ENCODE measurements around the gene RAET1E.
"Not testable (repeated sequence)": the region's sequence is repeated elsewhere in the genome, so short reads cannot be mapped to it uniquely, and the experiment has no call there.

RAET1E gene

DNA sequence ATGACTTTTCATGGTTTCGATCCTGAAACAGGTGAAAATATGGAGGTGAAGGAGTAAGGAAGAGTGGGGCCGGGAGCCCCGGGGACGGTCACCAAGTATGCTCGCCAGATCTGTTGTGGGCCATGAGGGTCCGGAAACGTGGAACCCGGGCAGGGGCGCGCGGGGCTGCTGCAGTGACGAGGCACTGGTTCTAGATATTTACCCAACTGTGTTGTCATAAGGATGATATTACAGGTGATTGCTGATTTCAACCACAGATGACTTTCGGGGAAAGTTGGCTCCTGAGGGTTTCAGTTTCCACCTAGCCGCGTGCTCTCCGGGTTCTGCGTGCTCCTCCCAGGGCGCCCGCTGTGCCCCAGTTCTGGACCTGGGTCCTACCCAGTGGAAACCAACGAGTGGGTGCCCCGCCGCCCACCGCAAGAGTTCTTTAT, 12.8 kb upstream of the RAET1E start:
- DNase-seq (ENCODE audit: low read depth): no peak
- H3K4me3 ChIP-seq (ENCODE audit: low read length): no peak overlapping the region
- TF ChIP-seq, protein P1, sequence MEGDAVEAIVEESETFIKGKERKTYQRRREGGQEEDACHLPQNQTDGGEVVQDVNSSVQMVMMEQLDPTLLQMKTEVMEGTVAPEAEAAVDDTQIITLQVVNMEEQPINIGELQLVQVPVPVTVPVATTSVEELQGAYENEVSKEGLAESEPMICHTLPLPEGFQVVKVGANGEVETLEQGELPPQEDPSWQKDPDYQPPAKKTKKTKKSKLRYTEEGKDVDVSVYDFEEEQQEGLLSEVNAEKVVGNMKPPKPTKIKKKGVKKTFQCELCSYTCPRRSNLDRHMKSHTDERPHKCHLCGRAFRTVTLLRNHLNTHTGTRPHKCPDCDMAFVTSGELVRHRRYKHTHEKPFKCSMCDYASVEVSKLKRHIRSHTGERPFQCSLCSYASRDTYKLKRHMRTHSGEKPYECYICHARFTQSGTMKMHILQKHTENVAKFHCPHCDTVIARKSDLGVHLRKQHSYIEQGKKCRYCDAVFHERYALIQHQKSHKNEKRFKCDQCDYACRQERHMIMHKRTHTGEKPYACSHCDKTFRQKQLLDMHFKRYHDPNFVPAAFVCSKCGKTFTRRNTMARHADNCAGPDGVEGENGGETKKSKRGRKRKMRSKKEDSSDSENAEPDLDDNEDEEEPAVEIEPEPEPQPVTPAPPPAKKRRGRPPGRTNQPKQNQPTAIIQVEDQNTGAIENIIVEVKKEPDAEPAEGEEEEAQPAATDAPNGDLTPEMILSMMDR (conservative IDR thresholded peaks at IDR 0.05; ENCODE audit: low read depth, low read length): no peak

DNA sequence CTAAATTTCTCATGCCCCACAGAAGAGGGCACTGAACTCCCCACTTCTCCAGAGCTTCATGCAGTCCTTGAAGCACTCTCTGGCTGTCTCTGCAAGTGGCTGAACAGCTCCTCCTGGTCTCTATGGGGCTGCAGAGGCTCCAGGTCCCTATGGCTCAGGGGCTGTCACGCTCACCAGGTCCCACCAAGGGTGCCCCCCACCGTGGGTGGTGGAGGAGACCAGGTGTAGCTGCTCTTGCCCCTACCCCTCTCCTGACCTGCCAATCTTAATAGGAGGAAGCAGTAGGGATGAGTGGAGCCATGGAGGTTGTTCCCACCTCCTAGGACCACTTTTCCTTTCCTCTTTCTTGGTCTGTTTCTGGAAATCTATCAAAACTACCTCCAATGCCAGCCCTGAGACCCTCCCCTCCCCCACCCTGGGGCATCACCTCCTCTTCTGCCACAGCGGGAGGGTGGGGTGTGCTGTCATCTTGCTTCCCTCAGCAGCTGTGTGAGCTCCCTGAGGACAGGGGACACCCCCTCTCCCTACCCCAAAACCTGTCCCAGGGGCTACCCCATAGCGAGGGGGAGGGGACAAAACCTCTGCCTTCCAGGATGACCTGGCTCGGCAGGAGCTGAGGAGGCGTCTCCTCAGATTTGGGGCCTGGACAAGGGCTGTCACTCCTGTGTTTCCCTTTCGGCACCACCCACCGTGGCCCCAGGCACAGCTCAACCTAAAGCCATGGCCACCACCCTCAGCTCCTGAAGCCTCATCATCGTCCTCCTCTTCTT, 12.0 kb upstream of the RAET1E start:
- DNase-seq (ENCODE audit: low read depth): no peak
- TF ChIP-seq, protein P1 (conservative IDR thresholded peaks at IDR 0.05; ENCODE audit: low read depth, low read length): no peak
- H3K4me3 ChIP-seq (ENCODE audit: low read length): no peak overlapping the region

DNA sequence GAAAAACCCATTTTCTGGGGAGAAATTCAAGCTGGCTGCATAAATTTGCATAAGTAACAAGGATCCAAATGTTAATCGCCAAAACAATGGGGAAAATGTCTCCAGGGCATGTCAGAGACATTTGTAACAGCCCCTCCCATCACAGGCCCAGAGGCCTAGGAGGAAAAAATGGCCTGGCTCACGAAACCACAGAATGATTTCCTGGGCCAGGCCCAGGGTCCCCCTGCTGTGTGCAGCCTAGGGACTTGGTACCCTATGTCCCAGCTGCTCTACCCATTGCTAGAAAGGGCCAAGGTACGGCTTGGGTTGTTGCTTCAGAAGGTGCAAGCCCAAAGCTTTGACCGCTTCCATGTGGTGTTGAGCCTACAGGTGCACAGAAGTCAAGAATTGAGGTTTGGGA, 10.6 kb upstream of the RAET1E start:
- not testable (repeated sequence) for H3K4me3 ChIP-seq (ENCODE audit: low read length); DNase-seq (ENCODE audit: low read depth)

DNA sequence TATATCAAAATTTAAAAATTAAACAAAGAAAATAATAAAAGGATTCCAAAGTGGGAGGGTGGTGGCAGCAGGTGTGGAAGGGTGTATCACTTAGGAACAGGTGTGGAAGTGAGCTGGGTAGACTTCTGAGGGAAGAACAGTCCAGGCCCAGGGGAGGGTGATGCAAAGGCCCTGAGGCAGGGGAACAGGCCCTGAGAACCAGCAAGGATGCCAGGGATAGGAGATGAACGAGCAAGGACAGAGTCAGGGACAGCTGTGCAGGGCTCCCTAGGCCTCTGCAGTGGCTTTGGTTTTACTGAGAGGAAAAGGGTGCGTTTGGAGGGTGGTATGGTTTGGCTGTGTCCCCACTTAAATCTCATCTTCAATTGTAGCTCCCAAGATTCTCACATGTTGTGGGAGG, 9.4 kb upstream of the RAET1E start:
- TF ChIP-seq, protein P1 (conservative IDR thresholded peaks at IDR 0.05; ENCODE audit: low read depth, low read length): no peak
- no peak overlapping the region for H3K4me3 ChIP-seq (ENCODE audit: low read length)
- no peak for DNase-seq (ENCODE audit: low read depth)

DNA sequence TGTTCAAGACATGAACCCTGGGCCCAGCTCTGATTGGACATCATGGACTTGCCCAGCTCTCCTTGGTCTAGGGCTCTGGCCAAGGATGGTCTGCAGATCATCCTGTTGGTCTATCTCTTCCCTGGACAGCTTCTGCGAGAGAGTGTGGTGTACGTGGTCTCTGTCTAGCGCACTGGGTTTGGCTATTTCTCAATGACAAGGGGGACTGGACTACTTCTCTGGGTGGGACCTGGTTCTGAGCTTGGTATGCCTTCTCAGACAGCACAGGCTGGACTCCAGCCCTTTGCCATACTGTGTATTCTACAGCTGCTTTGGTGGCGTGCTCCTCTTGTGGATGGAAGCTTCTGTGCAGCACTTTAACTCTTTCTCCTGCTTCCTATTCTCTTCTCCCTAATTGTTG, 8.5 kb upstream of the RAET1E start:
- no peak overlapping the region for H3K4me3 ChIP-seq (ENCODE audit: low read length)
- TF ChIP-seq, protein P1 (conservative IDR thresholded peaks at IDR 0.05; ENCODE audit: low read depth, low read length): no peak
- no peak for DNase-seq (ENCODE audit: low read depth)

DNA sequence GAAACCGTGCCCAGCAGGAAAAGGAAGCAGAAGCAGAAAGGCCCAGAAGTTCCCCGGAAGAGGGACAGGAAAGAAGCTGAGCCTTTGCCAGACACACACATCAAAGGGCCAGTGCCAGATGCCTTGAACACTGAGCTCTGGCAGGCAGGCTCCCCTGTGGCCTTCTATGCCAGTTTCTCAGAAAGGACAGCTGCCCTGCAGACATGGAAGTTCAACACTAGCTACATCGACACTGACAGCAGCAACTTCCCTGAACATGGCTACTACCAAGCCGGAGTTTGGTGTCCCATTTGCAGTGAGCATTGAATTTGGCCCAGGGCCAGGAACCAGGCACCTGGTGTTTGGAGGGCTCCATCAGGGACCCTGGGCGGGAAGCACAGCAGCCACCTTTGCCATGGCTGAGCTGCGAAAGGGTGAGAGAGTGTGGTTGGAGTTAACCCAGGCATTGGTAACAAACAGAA, 8.0 kb upstream of the RAET1E start:
- DNase-seq (ENCODE audit: low read depth): no peak
- H3K4me3 ChIP-seq (ENCODE audit: low read length): no peak overlapping the region
- TF ChIP-seq, protein P1 (conservative IDR thresholded peaks at IDR 0.05; ENCODE audit: low read depth, low read length): no peak

DNA sequence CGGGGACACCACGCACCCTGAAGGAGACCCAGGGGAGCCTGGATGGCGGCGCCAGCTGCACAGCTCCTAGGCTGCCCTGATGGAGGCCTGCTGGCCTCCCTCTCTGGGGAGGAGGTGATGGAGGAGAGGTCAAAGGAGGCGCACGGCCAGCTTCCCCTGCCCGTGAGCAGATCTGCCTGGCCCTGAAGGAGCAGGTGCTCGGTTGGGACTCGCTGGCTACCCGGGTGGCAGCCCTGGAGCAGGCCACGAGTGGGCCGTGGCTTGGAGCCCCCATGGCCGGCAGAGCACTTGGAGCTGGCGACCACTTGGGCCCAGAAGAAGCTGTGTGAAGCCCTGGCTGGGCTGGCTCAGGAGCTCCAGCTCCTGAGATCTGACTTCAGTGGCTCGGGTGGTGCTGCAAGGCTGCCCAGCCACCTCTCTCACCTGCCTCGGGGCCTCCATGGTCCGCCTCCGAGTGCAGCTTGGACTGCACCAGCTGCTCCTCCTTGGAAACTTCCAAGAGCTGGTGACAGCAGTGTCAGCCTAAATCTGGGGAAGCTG, 7.5 kb upstream of the RAET1E start:
- H3K4me3 ChIP-seq (ENCODE audit: low read length): no peak overlapping the region
- no peak for DNase-seq (ENCODE audit: low read depth)

More for the DNA sequence above, 7.5 kb upstream of the RAET1E start:
- TF ChIP-seq, protein P1 (conservative IDR thresholded peaks at IDR 0.05; ENCODE audit: low read depth, low read length): no peak

Data from retinal pigment epithelial cell (primary cell).